Middle frontal gyrus (tissue), 1 donor: Measurements from ENCODE around the gene ZNF699.
"Not testable (repeated sequence)": the region's sequence is repeated elsewhere in the genome, so short reads cannot be mapped to it uniquely, and the experiment has no call there.

Source experiments
- DNase-seq: peaks from one replicate; pipeline ENCODE4 v3.0.0-alpha.2; 2015; ENCODE audit warnings: low spot score; ENCODE audit errors: extremely low spot score

The ZNF699 gene

GRCh38 chr19:9309139-9309973, at the start of gene ZNF699:
Gene ZNF699 (minus strand): TSS chr19:9309838. CDS start chr19:9305119, 4,719 bp downstream.
- peak; percentile 94 for DNase-seq

- no peak for DNase-seq
Observed at GRCh38 chr19:9354651-9355050, 45.0 kb upstream of the ZNF699 start.

- DNase-seq = no peak
Observed at GRCh38 chr19:9353011-9353410, 43.4 kb upstream of the ZNF699 start.

GRCh38 chr19:9352505-9352904, 42.9 kb upstream of the ZNF699 start:
- DNase-seq = no peak

- no peak for DNase-seq
Observed at GRCh38 chr19:9348671-9349070, 39.0 kb upstream of the ZNF699 start.

- no peak for DNase-seq
Observed at GRCh38 chr19:9348253-9348652, 38.6 kb upstream of the ZNF699 start.

- no peak for DNase-seq
Observed at GRCh38 chr19:9345005-9345404, 35.4 kb upstream of the ZNF699 start.

- DNase-seq = no peak
Observed at GRCh38 chr19:9342610-9343304, 33.1 kb upstream of the ZNF699 start.

- no peak for DNase-seq
Observed at GRCh38 chr19:9329999-9330398, 20.4 kb upstream of the ZNF699 start.

GRCh38 chr19:9324584-9324962, 14.9 kb upstream of the ZNF699 start:
- DNase-seq = no peak

GRCh38 chr19:9323919-9324583, 14.4 kb upstream of the ZNF699 start, which contains the start of gene ZNF559:
Gene ZNF559 (plus strand): TSS chr19:9324179. CDS start chr19:9338550, 14,371 bp downstream.
- DNase-seq = peak; percentile 85

GRCh38 chr19:9323557-9323918, 13.9 kb upstream of the ZNF699 start:
- DNase-seq = peak; percentile 50

- DNase-seq = not testable (repeated sequence)
Observed at GRCh38 chr19:9322201-9322600, 12.6 kb upstream of the ZNF699 start.

GRCh38 chr19:9321756-9322155, 12.1 kb upstream of the ZNF699 start:
- not testable (repeated sequence) for DNase-seq

- DNase-seq = no peak
Observed at GRCh38 chr19:9321338-9321737, 11.7 kb upstream of the ZNF699 start.

- no peak for DNase-seq
Observed at GRCh38 chr19:9313756-9314155, 4.1 kb upstream of the ZNF699 start.

- no peak for DNase-seq
Observed at GRCh38 chr19:9309974-9310446, 372 bp upstream of the ZNF699 start.

GRCh38 chr19:9308091-9308770, 1.4 kb downstream of the ZNF699 start:
- no peak for DNase-seq

- DNase-seq = no peak
Observed at GRCh38 chr19:9306443-9306842, 3.2 kb downstream of the ZNF699 start.

GRCh38 chr19:9296336-9296735, 13.3 kb downstream of the ZNF699 start:
- no peak for DNase-seq

GRCh38 chr19:9295411-9295849, 14.2 kb downstream of the ZNF699 start:
- no peak for DNase-seq
